ENCODE results near the gene MAF.

GRCh38 chr16:79560923-79561322 is 39.6 kb downstream of the MAF start:
- TF ChIP-seq CTCF (IDR thresholded peaks at IDR 0.05) (no peak), POLR2A (IDR thresholded peaks at IDR 0.05) (no peak)
